HEK293 (cell line): Measurements from ENCODE around the gene MTA1.

Experiments
- KLF8 ChIP-seq: fragments of 450-650 bp; formaldehyde crosslinking; IDR thresholded peaks from 2 replicates; pipeline ENCODE4 v1.5.1; 2016; ENCODE audit warnings: missing biosample characterization, missing genetic modification characterization
- PATZ1 ChIP-seq: fragments of 450-650 bp; formaldehyde crosslinking; IDR thresholded peaks from 2 replicates; pipeline ENCODE4 v1.5.1; 2016; ENCODE audit warnings: missing biosample characterization, missing genetic modification characterization
- SALL2 ChIP-seq: fragments of 450-650 bp; formaldehyde crosslinking; IDR thresholded peaks from 2 replicates; pipeline ENCODE4 v1.5.0; 2017; ENCODE audit warnings: missing biosample characterization, mild to moderate bottlenecking, missing genetic modification characterization, borderline replicate concordance
- YY2 ChIP-seq: fragments of 450-650 bp; formaldehyde crosslinking; IDR thresholded peaks from 2 replicates; pipeline ENCODE4 v1.5.1; 2016; ENCODE audit warnings: missing biosample characterization, missing genetic modification characterization
- ZBTB10 ChIP-seq: fragments of 450-650 bp; formaldehyde crosslinking; IDR thresholded peaks from 2 replicates; pipeline ENCODE4 v1.5.1; 2016; ENCODE audit warnings: missing biosample characterization, missing genetic modification characterization
- ZBTB11 ChIP-seq: fragments of 450-650 bp; formaldehyde crosslinking; conservative IDR thresholded peaks from 2 replicates; pipeline ENCODE4 v1.5.1; 2016; ENCODE audit warnings: low read depth, missing biosample characterization, missing genetic modification characterization
- ZBTB21 ChIP-seq: fragments of 450-650 bp; formaldehyde crosslinking; IDR thresholded peaks from 2 replicates; pipeline ENCODE4 v1.5.1; 2017; ENCODE audit warnings: missing biosample characterization, missing genetic modification characterization
- ZBTB49 ChIP-seq: fragments of 450-650 bp; formaldehyde crosslinking; IDR thresholded peaks from 2 replicates; pipeline ENCODE4 v1.5.1; 2016; ENCODE audit warnings: missing biosample characterization, missing genetic modification characterization, low read depth
- ZNF18 ChIP-seq: fragments of 450-650 bp; formaldehyde crosslinking; IDR thresholded peaks from 2 replicates; pipeline ENCODE4 v1.5.1; 2016; ENCODE audit warnings: missing biosample characterization, missing genetic modification characterization
- ZNF202 ChIP-seq: fragments of 450-650 bp; formaldehyde crosslinking; IDR thresholded peaks from 2 replicates; pipeline ENCODE4 v1.5.1; 2016; ENCODE audit warnings: missing biosample characterization, missing genetic modification characterization, borderline replicate concordance
- ZNF394 ChIP-seq: fragments of 450-650 bp; formaldehyde crosslinking; IDR thresholded peaks from 2 replicates; pipeline ENCODE4 v1.5.1; 2016; ENCODE audit warnings: missing biosample characterization, missing genetic modification characterization, mild to moderate bottlenecking, moderate library complexity, borderline replicate concordance
- ZNF561 ChIP-seq: fragments of 450-650 bp; IDR thresholded peaks from 2 replicates; pipeline ENCODE4 v1.5.1; 2018; ENCODE audit warnings: missing biosample characterization, missing genetic modification characterization, borderline replicate concordance
- ZNF660 ChIP-seq: fragments of 450-650 bp; IDR thresholded peaks from 2 replicates; pipeline ENCODE4 v1.5.1; 2018; ENCODE audit warnings: missing biosample characterization, mild to moderate bottlenecking, missing genetic modification characterization
- TF ChIP-seq, protein P1 (sequence below): fragments of 450-650 bp; formaldehyde crosslinking; IDR thresholded peaks from 2 replicates; pipeline ENCODE4 v1.5.1; 2016; ENCODE audit warnings: missing biosample characterization, missing genetic modification characterization
- TF ChIP-seq, protein P2 (sequence below): fragments of 450-650 bp; formaldehyde crosslinking; IDR thresholded peaks from 2 replicates; pipeline ENCODE4 v1.5.1; 2016; ENCODE audit warnings: missing biosample characterization, missing genetic modification characterization
- TF ChIP-seq, protein P3 (sequence below): fragments of 450-650 bp; formaldehyde crosslinking; IDR thresholded peaks from 2 replicates; pipeline ENCODE4 v1.5.1; 2016; ENCODE audit warnings: missing biosample characterization, missing genetic modification characterization

The MTA1 gene

GRCh38 chr14:105481886-105482457 lies 62.3 kb downstream of the MTA1 start (continued):
- TF ChIP-seq ZBTB11 (tag by site-specific recombination): peak; percentile 41
- TF ChIP-seq, protein P1, sequence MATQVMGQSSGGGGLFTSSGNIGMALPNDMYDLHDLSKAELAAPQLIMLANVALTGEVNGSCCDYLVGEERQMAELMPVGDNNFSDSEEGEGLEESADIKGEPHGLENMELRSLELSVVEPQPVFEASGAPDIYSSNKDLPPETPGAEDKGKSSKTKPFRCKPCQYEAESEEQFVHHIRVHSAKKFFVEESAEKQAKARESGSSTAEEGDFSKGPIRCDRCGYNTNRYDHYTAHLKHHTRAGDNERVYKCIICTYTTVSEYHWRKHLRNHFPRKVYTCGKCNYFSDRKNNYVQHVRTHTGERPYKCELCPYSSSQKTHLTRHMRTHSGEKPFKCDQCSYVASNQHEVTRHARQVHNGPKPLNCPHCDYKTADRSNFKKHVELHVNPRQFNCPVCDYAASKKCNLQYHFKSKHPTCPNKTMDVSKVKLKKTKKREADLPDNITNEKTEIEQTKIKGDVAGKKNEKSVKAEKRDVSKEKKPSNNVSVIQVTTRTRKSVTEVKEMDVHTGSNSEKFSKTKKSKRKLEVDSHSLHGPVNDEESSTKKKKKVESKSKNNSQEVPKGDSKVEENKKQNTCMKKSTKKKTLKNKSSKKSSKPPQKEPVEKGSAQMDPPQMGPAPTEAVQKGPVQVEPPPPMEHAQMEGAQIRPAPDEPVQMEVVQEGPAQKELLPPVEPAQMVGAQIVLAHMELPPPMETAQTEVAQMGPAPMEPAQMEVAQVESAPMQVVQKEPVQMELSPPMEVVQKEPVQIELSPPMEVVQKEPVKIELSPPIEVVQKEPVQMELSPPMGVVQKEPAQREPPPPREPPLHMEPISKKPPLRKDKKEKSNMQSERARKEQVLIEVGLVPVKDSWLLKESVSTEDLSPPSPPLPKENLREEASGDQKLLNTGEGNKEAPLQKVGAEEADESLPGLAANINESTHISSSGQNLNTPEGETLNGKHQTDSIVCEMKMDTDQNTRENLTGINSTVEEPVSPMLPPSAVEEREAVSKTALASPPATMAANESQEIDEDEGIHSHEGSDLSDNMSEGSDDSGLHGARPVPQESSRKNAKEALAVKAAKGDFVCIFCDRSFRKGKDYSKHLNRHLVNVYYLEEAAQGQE (tag by site-specific recombination): no peak; the same call in 1 of the 2 replicates
- TF ChIP-seq ZNF660: peak; percentile 17; the same call in 1 of the 2 replicates
- TF ChIP-seq ZBTB21 (tag by site-specific recombination): peak; percentile 37; the same call in 1 of the 2 replicates
- peak; percentile 85 for TF ChIP-seq KLF8 (tag by site-specific recombination)
- TF ChIP-seq, protein P2, sequence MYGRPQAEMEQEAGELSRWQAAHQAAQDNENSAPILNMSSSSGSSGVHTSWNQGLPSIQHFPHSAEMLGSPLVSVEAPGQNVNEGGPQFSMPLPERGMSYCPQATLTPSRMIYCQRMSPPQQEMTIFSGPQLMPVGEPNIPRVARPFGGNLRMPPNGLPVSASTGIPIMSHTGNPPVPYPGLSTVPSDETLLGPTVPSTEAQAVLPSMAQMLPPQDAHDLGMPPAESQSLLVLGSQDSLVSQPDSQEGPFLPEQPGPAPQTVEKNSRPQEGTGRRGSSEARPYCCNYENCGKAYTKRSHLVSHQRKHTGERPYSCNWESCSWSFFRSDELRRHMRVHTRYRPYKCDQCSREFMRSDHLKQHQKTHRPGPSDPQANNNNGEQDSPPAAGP: peak; percentile 53; the same call in 1 of the 2 replicates
- TF ChIP-seq ZNF18 (tag by site-specific recombination): no peak
- TF ChIP-seq ZNF202: no peak
- TF ChIP-seq ZNF394 (tag by site-specific recombination): peak; percentile 71; the same call in 1 of the 2 replicates
- TF ChIP-seq, protein P3, sequence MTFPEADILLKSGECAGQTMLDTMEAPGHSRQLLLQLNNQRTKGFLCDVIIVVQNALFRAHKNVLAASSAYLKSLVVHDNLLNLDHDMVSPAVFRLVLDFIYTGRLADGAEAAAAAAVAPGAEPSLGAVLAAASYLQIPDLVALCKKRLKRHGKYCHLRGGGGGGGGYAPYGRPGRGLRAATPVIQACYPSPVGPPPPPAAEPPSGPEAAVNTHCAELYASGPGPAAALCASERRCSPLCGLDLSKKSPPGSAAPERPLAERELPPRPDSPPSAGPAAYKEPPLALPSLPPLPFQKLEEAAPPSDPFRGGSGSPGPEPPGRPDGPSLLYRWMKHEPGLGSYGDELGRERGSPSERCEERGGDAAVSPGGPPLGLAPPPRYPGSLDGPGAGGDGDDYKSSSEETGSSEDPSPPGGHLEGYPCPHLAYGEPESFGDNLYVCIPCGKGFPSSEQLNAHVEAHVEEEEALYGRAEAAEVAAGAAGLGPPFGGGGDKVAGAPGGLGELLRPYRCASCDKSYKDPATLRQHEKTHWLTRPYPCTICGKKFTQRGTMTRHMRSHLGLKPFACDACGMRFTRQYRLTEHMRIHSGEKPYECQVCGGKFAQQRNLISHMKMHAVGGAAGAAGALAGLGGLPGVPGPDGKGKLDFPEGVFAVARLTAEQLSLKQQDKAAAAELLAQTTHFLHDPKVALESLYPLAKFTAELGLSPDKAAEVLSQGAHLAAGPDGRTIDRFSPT: peak; percentile 85
- no peak for TF ChIP-seq SALL2 (tag by site-specific recombination)
- TF ChIP-seq ZNF561: peak; percentile 23; the same call in 1 of the 2 replicates
- no peak for TF ChIP-seq YY2 (tag by site-specific recombination)
- 0 out of 2 replicates have a peak, but pooled peaks have one; percentile 2 for TF ChIP-seq ZBTB10
- peak; percentile 75; the same call in 1 of the 2 replicates for TF ChIP-seq PATZ1 (tag by site-specific recombination)
- no peak for TF ChIP-seq ZBTB49 (tag by site-specific recombination)
